Ectodermal cell (in vitro differentiated cells): ENCODE results near the gene CTBP1.

ENCODE experiments used
- H3K27ac ChIP-seq: 2 replicates; pipeline ENCODE4 v1.7.0; 2013; ENCODE audit warnings: mild to moderate bottlenecking, low read depth, low read length; ENCODE audit not compliant: insufficient read depth, poor library complexity, severe bottlenecking
- H3K27me3 ChIP-seq: 2 replicates; pipeline ENCODE4 v1.7.0; 2013; ENCODE audit warnings: mild to moderate bottlenecking, low read length; ENCODE audit not compliant: insufficient read depth, control insufficient read depth, poor library complexity, severe bottlenecking
- H3K36me3 ChIP-seq: one replicate; pipeline ENCODE4 v1.7.0; 2013; ENCODE audit warnings: low read length; ENCODE audit not compliant: control insufficient read depth, insufficient read depth
- H3K4me1 ChIP-seq: one replicate; pipeline ENCODE4 v1.7.0; 2013; ENCODE audit warnings: low read length; ENCODE audit not compliant: control insufficient read depth, insufficient read depth
- H3K4me3 ChIP-seq: 2 replicates; pipeline ENCODE4 v1.7.0; 2013; ENCODE audit warnings: low read depth, low read length, control low read depth; ENCODE audit not compliant: insufficient read depth
- H3K9me3 ChIP-seq: 2 replicates; pipeline ENCODE4 v1.7.0; 2013; ENCODE audit warnings: mild to moderate bottlenecking, low read length, moderate library complexity; ENCODE audit not compliant: control insufficient read depth
- whole genome bisulfite sequencing, 2 experiments: methylation state at CpG; one replicate each; pipeline ENCODE4 v1.1.7; 2013; ENCODE audit warnings: missing lambda C conversion rate in 2 of 2; 5-methylcytosine and 5-hydroxymethylcytosine counted together

The CTBP1 gene

DNA sequence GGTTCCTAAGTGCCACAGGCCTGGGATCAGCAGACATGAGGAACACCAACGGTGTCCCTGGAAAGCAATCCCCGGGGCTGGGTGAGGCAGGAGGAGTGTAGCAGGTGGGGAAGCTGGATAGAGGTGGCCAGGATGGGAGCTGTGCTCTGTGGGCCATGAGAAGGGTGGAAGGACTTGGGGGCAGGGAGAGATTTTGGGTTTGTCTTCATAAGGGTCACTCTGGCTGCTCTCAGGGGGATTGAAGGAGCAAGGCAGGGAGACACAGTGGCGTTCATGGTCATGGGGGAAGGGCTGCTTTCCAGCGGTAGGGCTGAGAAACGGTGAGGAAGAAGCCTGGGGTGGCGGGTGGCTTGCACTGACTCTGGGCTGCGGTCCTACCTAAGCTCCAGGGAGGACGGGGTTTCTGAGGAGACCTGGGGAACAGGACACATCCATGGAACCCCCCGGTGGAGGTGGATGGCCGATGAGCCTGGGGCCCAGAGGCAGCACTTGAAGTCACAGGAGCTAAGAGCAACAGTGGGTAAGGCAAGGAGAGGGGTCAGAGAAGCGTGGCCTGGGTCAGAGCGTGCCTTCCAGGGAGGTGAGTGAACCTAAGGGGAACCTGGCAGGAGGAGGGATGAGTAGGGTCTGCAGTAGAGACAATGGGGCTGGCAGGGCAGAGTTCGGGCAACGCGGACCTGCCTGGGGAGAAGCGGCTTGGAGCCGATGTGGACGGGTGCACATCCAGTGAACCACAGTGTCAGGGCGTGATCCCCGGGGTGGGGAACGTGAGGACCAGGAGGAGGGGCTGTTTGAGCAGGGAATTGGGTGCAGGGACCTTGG is 12.4 kb upstream of the CTBP1 start:
- Histone ChIP-seq H3K4me3 (no peak overlapping the region), H3K4me1 (no peaks in the 10 kb centered on the region), H3K9me3 (peaks cover 1% of the 10 kb centered on the region), H3K27me3 (no peaks in the 10 kb centered on the region), H3K27ac (no peak overlapping the region), H3K36me3 (no peaks in the 10 kb centered on the region)
- 91 to 92% methylated on average over 21 of the region's 21 CpGs for WGBS, 2 experiments

DNA sequence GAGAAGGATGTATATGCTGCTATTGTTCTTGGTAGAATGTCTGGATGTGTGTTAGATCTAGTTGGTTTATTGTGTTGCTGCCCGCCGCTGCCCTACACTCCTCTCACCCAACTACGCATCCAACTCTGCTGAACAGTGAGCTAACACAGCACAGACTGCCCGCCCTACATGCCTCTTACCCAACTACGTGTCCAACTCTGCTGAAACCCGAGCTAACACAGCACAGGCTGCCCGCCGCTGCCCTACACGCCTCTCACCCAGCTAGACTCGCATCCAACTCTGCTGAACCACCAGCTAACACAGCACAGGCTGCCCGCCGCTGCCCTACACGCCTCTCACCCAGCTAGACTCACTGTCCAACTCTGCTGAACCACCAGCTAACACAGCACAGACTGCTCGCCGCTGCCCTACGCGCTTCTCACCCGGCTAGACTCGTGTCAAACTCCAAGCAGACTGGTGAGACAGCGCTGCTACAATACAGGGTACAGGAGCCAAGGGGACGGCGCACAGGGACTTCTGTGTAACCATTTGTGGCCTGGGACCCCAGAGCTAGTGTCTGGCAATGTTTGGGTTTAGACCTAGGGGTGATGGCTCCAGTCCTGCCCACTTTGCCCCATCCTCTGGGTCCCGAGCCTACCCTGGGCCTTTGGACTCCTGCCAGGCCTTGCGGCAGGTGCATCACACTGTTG is 11.6 kb upstream of the CTBP1 start:
- Histone ChIP-seq H3K4me1 (no peaks in the 10 kb centered on the region), H3K27me3 (no peaks in the 10 kb centered on the region), H3K4me3 (no peak overlapping the region), H3K9me3 (peaks cover 2% of the 10 kb centered on the region), H3K36me3 (no peaks in the 10 kb centered on the region), H3K27ac (no peak overlapping the region)
- 87 to 88% methylated on average over 24 of the region's 24 CpGs for WGBS, 2 experiments

DNA sequence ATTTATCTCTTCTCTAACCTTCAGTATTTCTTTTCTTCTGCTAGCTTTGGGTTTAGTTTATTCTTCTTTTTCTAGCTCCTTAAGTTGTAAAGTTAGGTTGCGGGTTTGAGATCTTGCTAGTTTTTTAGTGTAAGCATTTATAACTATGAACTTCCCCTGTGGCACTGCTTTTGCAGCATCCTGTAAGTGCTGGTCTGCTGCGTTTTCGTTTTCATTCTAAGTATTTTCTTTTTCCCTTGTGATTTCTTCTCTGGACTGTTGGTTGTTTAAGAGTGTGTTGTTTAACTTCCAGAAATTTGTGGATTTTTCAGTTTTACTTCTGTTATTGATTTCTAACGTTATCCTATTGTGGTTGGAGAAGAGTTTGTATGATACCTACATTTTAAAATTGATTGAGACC is 11.0 kb upstream of the CTBP1 start:
- no peaks in the 10 kb centered on the region for H3K36me3 ChIP-seq
- no peak overlapping the region for H3K27ac ChIP-seq
- H3K4me3 ChIP-seq: no peak overlapping the region
- no peaks in the 10 kb centered on the region for H3K4me1 ChIP-seq
- H3K27me3 ChIP-seq: no peaks in the 10 kb centered on the region
- WGBS, 2 experiments: 79 to 88% methylated on average over 3 to 4 of the region's 4 CpGs
- H3K9me3 ChIP-seq: peaks cover 2% of the 10 kb centered on the region

DNA sequence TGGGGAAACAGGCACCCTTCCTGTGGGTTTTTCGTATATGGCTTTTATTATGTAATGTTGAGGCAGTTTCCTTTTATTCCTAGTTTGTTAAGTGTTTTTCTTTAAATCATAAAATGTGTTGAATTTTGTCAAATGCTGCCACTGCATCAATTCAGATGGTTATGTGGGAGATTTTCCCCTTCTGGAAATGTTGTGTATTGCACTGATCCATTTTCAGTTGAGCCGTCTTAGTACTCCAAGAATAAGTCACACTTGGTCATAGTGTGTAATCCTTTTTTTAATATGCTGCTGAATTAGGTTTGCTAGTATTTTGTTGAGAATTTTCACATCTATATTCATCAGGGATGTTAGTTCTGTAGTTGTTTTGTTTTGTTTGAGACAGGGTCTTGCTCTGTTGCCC is 9.5 kb upstream of the CTBP1 start:
- Histone ChIP-seq H3K4me1 (no peaks in the 10 kb centered on the region), H3K27me3 (no peaks in the 10 kb centered on the region), H3K4me3 (no peak overlapping the region), H3K27ac (no peak overlapping the region), H3K9me3 (peaks cover 2% of the 10 kb centered on the region), H3K36me3 (peaks cover 1% of the 10 kb centered on the region)
- WGBS, 2 experiments: 90 to 97% methylated on average over 2 of the region's 2 CpGs

DNA sequence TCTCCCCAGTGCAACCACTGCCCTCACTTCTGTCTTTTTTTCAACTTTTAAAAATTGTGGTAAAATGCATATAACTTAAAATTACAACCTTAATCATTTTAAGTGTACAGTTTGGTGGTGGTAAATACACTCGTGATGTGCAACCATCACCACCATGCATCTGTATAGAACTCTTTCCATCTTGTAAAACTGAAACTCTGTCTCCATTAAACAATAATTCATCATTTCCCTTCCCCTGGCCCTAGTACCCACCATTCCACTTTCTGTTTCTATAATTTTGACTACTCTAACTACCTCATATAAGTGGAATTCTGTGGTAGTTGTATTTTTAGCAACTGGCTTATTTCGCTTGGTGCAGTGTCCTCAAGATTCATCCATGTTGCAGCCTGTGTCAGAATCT is 6.8 kb upstream of the CTBP1 start:
- H3K27me3 ChIP-seq: no peaks in the 10 kb centered on the region
- H3K9me3 ChIP-seq: peaks cover 9% of the 10 kb centered on the region
- peaks cover 25% of the 10 kb centered on the region for H3K36me3 ChIP-seq
- no peak overlapping the region for H3K4me3 ChIP-seq
- H3K4me1 ChIP-seq: no peaks in the 10 kb centered on the region
- WGBS, 2 experiments: 80 to 97% methylated on average over 2 of the region's 2 CpGs
- no peak overlapping the region for H3K27ac ChIP-seq

DNA sequence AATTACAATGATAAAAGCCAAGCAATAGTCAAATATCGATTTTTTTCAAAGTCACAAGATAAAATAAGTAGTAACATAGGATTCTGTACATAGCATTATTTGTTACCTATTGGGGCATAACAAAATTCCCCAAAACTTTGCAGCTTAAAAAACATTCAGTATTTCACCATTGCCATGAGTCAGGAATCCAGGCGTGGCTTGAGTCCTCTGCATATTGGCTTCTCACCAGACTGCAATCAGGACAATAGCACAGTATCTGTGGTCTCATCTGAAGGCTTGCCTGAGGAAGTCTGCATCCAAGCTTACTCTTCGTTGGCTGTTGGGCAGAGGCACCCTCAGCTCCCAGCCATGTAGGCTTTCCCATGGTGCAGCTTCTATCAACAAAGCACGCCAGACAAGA is 6.2 kb upstream of the CTBP1 start:
- Histone ChIP-seq H3K4me3 (no peak overlapping the region), H3K27ac (no peak overlapping the region), H3K36me3 (peaks cover 30% of the 10 kb centered on the region), H3K27me3 (no peaks in the 10 kb centered on the region), H3K4me1 (no peaks in the 10 kb centered on the region), H3K9me3 (peaks cover 9% of the 10 kb centered on the region)
- 93 to 95% methylated on average over 4 of the region's 4 CpGs for WGBS, 2 experiments

DNA sequence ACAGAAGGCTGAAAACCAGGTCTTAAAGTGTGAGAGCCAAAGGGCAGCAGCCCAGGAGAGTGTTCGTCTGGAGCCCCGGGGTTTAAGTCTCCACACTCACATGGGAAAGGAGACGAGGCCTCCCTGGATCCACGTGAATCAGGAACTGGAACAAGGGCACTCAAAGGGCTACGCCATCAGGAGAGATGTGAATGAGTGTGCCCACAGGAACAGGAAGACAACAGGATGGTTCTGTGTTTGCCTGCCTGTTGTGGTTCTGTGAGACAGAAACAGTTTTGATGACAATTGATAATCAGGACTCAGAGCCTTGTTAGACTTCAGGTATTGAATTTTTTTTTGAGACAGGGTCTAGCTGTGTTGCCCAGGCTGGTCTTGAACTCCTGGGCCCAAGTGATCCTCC is 4.9 kb upstream of the CTBP1 start:
- H3K9me3 ChIP-seq: peaks cover 9% of the 10 kb centered on the region
- WGBS, 2 experiments: 84 to 85% methylated on average over 5 of the region's 5 CpGs
- H3K4me3 ChIP-seq: no peak overlapping the region
- H3K4me1 ChIP-seq: no peaks in the 10 kb centered on the region
- H3K36me3 ChIP-seq: peaks cover 30% of the 10 kb centered on the region
- H3K27me3 ChIP-seq: no peaks in the 10 kb centered on the region
- H3K27ac ChIP-seq: no peak overlapping the region

DNA sequence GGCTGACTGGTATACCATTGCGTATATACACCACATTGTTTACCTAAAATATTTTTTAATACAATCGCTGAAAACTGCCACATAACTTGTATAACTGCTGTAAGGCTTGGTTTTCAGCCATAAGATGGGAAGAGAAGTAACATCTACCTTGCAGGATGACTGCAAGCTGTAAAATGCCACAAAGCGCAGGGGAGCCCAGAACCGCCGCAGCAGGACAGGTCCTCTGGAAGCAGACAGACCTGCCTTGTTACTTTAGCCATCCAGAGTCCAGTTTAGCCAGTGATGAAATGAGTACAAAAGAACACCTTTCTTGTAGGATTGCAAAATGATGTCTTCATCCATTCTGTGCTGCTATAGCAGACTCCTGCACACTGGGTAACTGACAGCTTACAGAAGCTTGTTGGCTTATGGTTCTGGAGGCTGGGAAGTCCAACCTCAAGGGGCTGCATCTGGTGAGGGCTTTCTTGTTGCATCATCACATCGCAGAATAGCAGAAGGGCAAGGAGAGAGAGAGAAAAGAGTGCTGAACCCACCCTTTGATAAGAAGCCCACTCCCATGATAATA is 4.1 kb upstream of the CTBP1 start:
- Histone ChIP-seq H3K4me3 (no peak overlapping the region), H3K27ac (no peak overlapping the region), H3K36me3 (peaks cover 30% of the 10 kb centered on the region), H3K9me3 (peaks cover 9% of the 10 kb centered on the region), H3K27me3 (no peaks in the 10 kb centered on the region), H3K4me1 (no peaks in the 10 kb centered on the region)
- WGBS, 2 experiments: 92 to 96% methylated on average over 5 to 6 of the region's 6 CpGs

DNA sequence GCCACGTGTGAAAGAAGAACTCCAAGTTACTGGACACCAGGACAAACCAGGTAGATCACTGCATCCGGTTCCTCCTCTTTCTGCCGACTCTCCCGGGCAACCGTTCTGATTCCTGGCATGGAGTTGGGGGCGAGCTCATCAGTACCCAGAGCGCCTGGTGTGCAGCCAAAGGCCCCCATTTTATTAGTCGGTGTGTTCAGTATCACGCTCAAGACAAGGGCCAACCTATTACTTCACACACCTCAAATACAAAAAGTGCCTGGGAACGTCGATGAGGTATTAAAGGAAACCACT is 2.8 kb upstream of the CTBP1 start:
- Histone ChIP-seq H3K27ac (no peak overlapping the region), H3K4me1 (peaks cover 6% of the 10 kb centered on the region), H3K4me3 (no peak overlapping the region), H3K9me3 (peaks cover 9% of the 10 kb centered on the region), H3K27me3 (no peaks in the 10 kb centered on the region), H3K36me3 (peaks cover 30% of the 10 kb centered on the region)
- WGBS, 2 experiments: 94 to 96% methylated on average over 11 of the region's 11 CpGs

DNA sequence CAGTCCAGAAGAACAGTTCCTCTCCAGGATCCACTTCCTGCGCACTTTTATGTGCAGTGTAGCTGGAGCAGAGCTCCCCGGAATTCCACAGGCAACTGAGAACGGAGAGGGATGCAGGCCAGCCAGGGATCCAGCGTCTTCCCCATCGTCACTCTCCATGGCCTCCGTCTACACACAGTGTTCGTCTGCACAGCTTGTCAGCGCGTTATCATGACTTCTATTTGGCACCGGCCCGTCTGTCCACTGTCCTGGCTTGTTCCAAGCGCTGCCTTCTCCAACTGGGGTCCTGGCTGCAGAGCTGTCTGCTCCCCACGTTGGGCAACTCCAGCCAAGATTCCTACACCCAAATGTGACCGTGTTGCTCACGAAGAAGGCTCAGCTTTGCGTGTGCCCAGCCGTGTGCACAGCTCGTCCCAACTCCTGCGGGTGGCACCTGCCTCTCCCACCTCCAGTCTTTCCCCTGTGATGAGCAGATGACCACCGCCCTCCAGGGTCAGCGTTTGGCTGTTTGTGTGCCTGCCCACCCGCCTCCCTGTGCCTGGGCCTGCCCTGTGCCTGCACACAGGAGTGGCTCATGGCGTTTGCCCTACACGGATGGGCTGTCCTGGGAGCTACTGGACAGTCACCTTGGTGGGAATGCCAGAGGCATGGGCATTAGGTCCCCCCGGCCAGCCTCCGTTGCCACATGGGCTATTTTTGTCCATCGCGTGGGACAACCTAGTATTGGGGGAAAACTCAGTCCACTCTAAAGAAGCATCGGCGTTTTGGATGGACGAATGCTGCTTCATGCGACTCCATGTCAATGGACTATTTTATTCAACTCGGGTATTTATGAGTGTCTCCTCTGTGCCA is 2.2 kb upstream of the CTBP1 start:
- Histone ChIP-seq H3K9me3 (peaks cover 7% of the 10 kb centered on the region), H3K36me3 (peaks cover 30% of the 10 kb centered on the region), H3K4me1 (peaks cover 12% of the 10 kb centered on the region), H3K4me3 (no peak overlapping the region), H3K27ac (no peak overlapping the region), H3K27me3 (no peaks in the 10 kb centered on the region)
- 96 to 97% methylated on average over 33 of the region's 33 CpGs for WGBS, 2 experiments
